Measurements from ENCODE around the gene FAM13A.

FAM13A gene

GRCh38 chr4:88976775-88977035 lies 80.3 kb downstream of the FAM13A start:
- TF ChIP-seq PAX5 (IDR thresholded peaks at IDR 0.05; ENCODE audit: insufficient read depth, low read length, severe bottlenecking) (no peak), SPI1 (IDR thresholded peaks at IDR 0.05; ENCODE audit: low read depth, low read length) (no peak), POU2F2 (IDR thresholded peaks at IDR 0.05; ENCODE audit: low read depth, low read length) (no peak), TAF1 (IDR thresholded peaks at IDR 0.05; ENCODE audit: low read depth, low read length) (no peak), POLR2A (IDR thresholded peaks at IDR 0.05; ENCODE audit: low read depth, low read length) (no peak), POLR2AphosphoS5 (IDR thresholded peaks at IDR 0.05; ENCODE audit: low read depth, low read length) (no peak)
- FAIRE-seq (no peak), DNase-seq (ENCODE audit: insufficient read length, low spot score) (no peak)

DNA sequence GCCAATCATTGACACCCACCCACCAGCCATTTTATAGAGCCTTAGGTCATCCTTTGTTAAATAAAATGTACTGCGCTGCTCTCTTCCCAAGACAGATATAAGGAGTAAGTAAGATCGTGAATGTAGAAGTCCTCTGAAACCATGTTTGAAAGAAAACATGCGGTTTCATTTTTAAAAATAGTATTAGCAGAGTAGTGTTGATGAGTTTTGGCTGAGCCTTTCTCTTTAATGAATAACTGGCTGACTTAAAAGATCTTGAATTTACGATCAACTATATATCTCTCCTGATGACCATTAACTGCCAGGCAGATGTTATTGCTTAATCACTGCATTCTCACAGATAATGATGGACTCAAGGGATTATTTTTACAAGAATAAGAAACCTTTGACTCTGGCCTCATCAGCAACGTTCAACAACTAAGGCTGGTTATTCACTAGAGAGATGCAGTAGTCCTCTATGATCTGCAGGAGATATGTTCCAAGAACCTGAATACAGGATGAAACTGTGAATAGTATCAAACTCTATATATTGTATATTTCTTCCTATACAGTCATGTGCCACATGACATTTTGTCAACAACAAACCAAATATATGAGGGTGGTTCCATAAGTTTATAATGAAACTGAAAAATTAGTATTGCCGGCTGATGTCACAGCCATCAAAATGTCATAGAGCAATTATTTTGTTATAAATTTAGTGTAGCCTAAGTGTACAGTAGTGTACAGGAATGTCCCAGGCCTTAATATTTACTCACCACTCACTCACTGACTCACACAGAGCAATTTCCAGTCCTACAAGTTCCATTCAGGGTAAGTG lies 80.8 kb downstream of the FAM13A start:
- TF ChIP-seq TAF1 (IDR thresholded peaks at IDR 0.05; ENCODE audit: low read depth, low read length): no peak
- no peak for TF ChIP-seq POLR2A (IDR thresholded peaks at IDR 0.05; ENCODE audit: low read depth, low read length)
- no peak for TF ChIP-seq PAX5 (IDR thresholded peaks at IDR 0.05; ENCODE audit: insufficient read depth, low read length, severe bottlenecking)
- no peak for TF ChIP-seq SPI1 (IDR thresholded peaks at IDR 0.05; ENCODE audit: low read depth, low read length)
- no peak for TF ChIP-seq POU2F2 (IDR thresholded peaks at IDR 0.05; ENCODE audit: low read depth, low read length)
- no peak for TF ChIP-seq POLR2AphosphoS5 (IDR thresholded peaks at IDR 0.05; ENCODE audit: low read depth, low read length)
- DNase-seq (ENCODE audit: insufficient read length, low spot score): no peak
- FAIRE-seq: no peak

DNA sequence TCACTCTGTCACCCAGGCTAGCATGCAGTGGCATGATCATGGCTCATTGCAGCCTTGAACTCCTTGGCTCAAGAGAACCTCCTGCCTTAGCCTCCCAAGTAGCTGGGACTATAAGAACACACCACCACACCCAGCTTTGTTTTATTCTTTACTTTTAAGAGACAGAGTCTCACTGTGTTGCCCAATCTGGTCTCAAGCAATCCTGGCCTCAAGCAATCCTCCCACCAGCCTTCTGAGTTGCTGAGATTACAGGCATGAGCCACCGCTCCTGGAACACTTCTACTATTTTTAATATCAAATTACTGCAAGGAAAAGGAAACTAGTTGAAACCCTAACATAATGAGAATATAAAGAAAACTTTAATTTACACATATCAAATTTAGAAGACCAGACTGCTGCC lies 85.4 kb downstream of the FAM13A start:
- FAIRE-seq (no peak), DNase-seq (ENCODE audit: insufficient read length, low spot score) (no peak)

GRCh38 chr4:88969746-88970145 lies 87.2 kb downstream of the FAM13A start:
- no peak for TF ChIP-seq POLR2AphosphoS5 (IDR thresholded peaks at IDR 0.05; ENCODE audit: low read depth, low read length)
- TF ChIP-seq PAX5 (IDR thresholded peaks at IDR 0.05; ENCODE audit: insufficient read depth, low read length, severe bottlenecking): no peak
- TF ChIP-seq POLR2A (IDR thresholded peaks at IDR 0.05; ENCODE audit: low read depth, low read length): no peak
- no peak for TF ChIP-seq SPI1 (IDR thresholded peaks at IDR 0.05; ENCODE audit: low read depth, low read length)
- no peak for TF ChIP-seq TAF1 (IDR thresholded peaks at IDR 0.05; ENCODE audit: low read depth, low read length)
- TF ChIP-seq POU2F2 (IDR thresholded peaks at IDR 0.05; ENCODE audit: low read depth, low read length): no peak
- FAIRE-seq (no peak), DNase-seq (ENCODE audit: insufficient read length, low spot score) (no peak)

More for the DNA sequence above, 85.4 kb downstream of the FAM13A start:
- TF ChIP-seq POLR2AphosphoS5 (IDR thresholded peaks at IDR 0.05; ENCODE audit: low read depth, low read length) (no peak), PAX5 (IDR thresholded peaks at IDR 0.05; ENCODE audit: insufficient read depth, low read length, severe bottlenecking) (no peak), POU2F2 (IDR thresholded peaks at IDR 0.05; ENCODE audit: low read depth, low read length) (no peak), POLR2A (IDR thresholded peaks at IDR 0.05; ENCODE audit: low read depth, low read length) (no peak), SPI1 (IDR thresholded peaks at IDR 0.05; ENCODE audit: low read depth, low read length) (no peak), TAF1 (IDR thresholded peaks at IDR 0.05; ENCODE audit: low read depth, low read length) (no peak)

- no peak for DNase-seq (ENCODE audit: insufficient read length, low spot score)
- TF ChIP-seq TAF1 (IDR thresholded peaks at IDR 0.05; ENCODE audit: low read depth, low read length): no peak
- no peak for TF ChIP-seq POLR2AphosphoS5 (IDR thresholded peaks at IDR 0.05; ENCODE audit: low read depth, low read length)
- TF ChIP-seq SPI1 (IDR thresholded peaks at IDR 0.05; ENCODE audit: low read depth, low read length): no peak
- TF ChIP-seq PAX5 (IDR thresholded peaks at IDR 0.05; ENCODE audit: insufficient read depth, low read length, severe bottlenecking): no peak
- no peak for TF ChIP-seq POU2F2 (IDR thresholded peaks at IDR 0.05; ENCODE audit: low read depth, low read length)
- no peak for FAIRE-seq
These were observed 87.7 kb downstream of the FAM13A start for GRCh38 chr4:88969271-88969670.

DNA sequence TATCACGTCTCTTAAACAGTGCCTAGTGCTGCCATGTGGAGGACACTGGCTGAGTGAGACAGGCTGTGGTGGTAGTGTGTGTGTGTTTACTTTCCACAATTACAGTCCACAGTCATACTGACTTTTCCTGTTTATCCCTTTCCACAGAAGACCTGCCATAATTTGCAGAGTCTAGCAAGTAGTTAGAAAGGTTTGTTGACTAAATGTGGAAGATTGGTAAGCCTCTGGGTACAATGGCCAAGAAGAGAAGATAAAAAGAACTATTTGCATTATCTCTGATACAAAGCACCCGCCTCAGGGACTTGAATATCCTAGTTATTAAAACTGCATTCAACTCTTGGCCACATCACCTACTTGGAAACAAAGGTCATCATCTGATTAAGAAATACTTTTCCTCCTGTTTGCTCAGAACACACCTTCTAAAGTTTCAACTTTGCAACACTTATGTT lies 89.1 kb downstream of the FAM13A start:
- DNase-seq (ENCODE audit: insufficient read length, low spot score): no peak
- FAIRE-seq: no peak
- TF ChIP-seq SPI1 (IDR thresholded peaks at IDR 0.05; ENCODE audit: low read depth, low read length) (no peak), PAX5 (IDR thresholded peaks at IDR 0.05; ENCODE audit: insufficient read depth, low read length, severe bottlenecking) (no peak), POLR2AphosphoS5 (IDR thresholded peaks at IDR 0.05; ENCODE audit: low read depth, low read length) (no peak), POU2F2 (IDR thresholded peaks at IDR 0.05; ENCODE audit: low read depth, low read length) (no peak), POLR2A (IDR thresholded peaks at IDR 0.05; ENCODE audit: low read depth, low read length) (no peak), TAF1 (IDR thresholded peaks at IDR 0.05; ENCODE audit: low read depth, low read length) (no peak)

GRCh38 chr4:88965053-88965452 lies 91.9 kb downstream of the FAM13A start:
- TF ChIP-seq POU2F2 (IDR thresholded peaks at IDR 0.05; ENCODE audit: low read depth, low read length) (no peak), PAX5 (IDR thresholded peaks at IDR 0.05; ENCODE audit: insufficient read depth, low read length, severe bottlenecking) (no peak), POLR2A (IDR thresholded peaks at IDR 0.05; ENCODE audit: low read depth, low read length) (no peak), TAF1 (IDR thresholded peaks at IDR 0.05; ENCODE audit: low read depth, low read length) (no peak), SPI1 (IDR thresholded peaks at IDR 0.05; ENCODE audit: low read depth, low read length) (no peak), POLR2AphosphoS5 (IDR thresholded peaks at IDR 0.05; ENCODE audit: low read depth, low read length) (no peak)
- peak; percentile 16 for FAIRE-seq
- no peak for DNase-seq (ENCODE audit: insufficient read length, low spot score)

GRCh38 chr4:88964450-88964849 lies 92.5 kb downstream of the FAM13A start:
- DNase-seq (ENCODE audit: insufficient read length, low spot score) (no peak), FAIRE-seq (no peak)
- TF ChIP-seq POLR2A (IDR thresholded peaks at IDR 0.05; ENCODE audit: low read depth, low read length) (no peak), PAX5 (IDR thresholded peaks at IDR 0.05; ENCODE audit: insufficient read depth, low read length, severe bottlenecking) (no peak), TAF1 (IDR thresholded peaks at IDR 0.05; ENCODE audit: low read depth, low read length) (no peak), POU2F2 (IDR thresholded peaks at IDR 0.05; ENCODE audit: low read depth, low read length) (no peak), POLR2AphosphoS5 (IDR thresholded peaks at IDR 0.05; ENCODE audit: low read depth, low read length) (no peak), SPI1 (IDR thresholded peaks at IDR 0.05; ENCODE audit: low read depth, low read length) (no peak)

GRCh38 chr4:88963817-88964216 lies 93.2 kb downstream of the FAM13A start:
- TF ChIP-seq TAF1 (IDR thresholded peaks at IDR 0.05; ENCODE audit: low read depth, low read length) (no peak), POLR2A (IDR thresholded peaks at IDR 0.05; ENCODE audit: low read depth, low read length) (no peak), POLR2AphosphoS5 (IDR thresholded peaks at IDR 0.05; ENCODE audit: low read depth, low read length) (no peak), PAX5 (IDR thresholded peaks at IDR 0.05; ENCODE audit: insufficient read depth, low read length, severe bottlenecking) (no peak), SPI1 (IDR thresholded peaks at IDR 0.05; ENCODE audit: low read depth, low read length) (no peak), POU2F2 (IDR thresholded peaks at IDR 0.05; ENCODE audit: low read depth, low read length) (no peak)
- DNase-seq (ENCODE audit: insufficient read length, low spot score): no peak
- FAIRE-seq: no peak

Measured in GM12891 (cell line).